HepG2 (cell line): ENCODE data around the gene HSD3B7. TPM values are rescaled to one million over a fixed set of nuclear protein-coding genes. Genes with fewer than 3 reads are reported as not detected.

Source experiments
- ATAC-seq: fragments of 200-7000 bp; cut with Tn5 transposase; 3 replicates; pipeline ENCODE4 v1.9.1; 2020; ENCODE audit warnings: mild to moderate bottlenecking, moderate library complexity
- BruUV-seq: library from RNA; stranded (reverse); fragments of 400-500 nt; replicated peaks from 2 replicates; lab custom pipeline; 2021; lab: Mats Ljungman, UMichigan
- CTCF ChIA-PET: fragments of 300-600 bp; formaldehyde crosslinking; extraction: SDS; loops from one replicate; lab custom pipeline; 2021; ENCODE audit warnings: low total read pairs, inconsistent platforms, low intra/inter-chr PET ratio; lab: Yijun Ruan, JAX
- POLR2A ChIA-PET: fragments of 350-600 bp; sonication (Branson Sonifier 250); formaldehyde crosslinking; loops from one replicate; lab custom pipeline; 2020; ENCODE audit warnings: antibody characterized with exemption, inconsistent platforms; lab: Yijun Ruan, JAX
- DNase-seq: peaks from one replicate; pipeline ENCODE4 v3.0.0-alpha.2; 2015; ENCODE audit warnings: low spot score
- FAIRE-seq: peaks from 3 replicates; lab custom pipeline; 2011; peaks lifted over from hg19 to GRCh38; lab: Jason Lieb, UNC
- H2AFZ ChIP-seq: one replicate; pipeline ENCODE4 v1.6.1; 2011; ENCODE audit warnings: low read length, inconsistent platforms
- H3K27ac ChIP-seq: fragments of 300-600 bp; 3 replicates; pipeline ENCODE4 v1.8.0; 2011; ENCODE audit warnings: mixed run types, mild to moderate bottlenecking, mixed read lengths, low read length, inconsistent platforms; ENCODE audit not compliant: insufficient read depth; ENCODE audit errors: extremely low read length
- H3K27me3 ChIP-seq, 2 experiments: fragments of 200-600 bp in 1 of 2; 2 replicates in 1 of 2; 3 replicates in 1 of 2; pipeline versions ENCODE4 v1.6.0 to v1.8.0; 2011; ENCODE audit warnings: low read length in 2 of 2, mild to moderate bottlenecking in 2 of 2, moderate library complexity in 2 of 2, inconsistent platforms in 1 of 2; ENCODE audit not compliant: insufficient read depth in 2 of 2, control insufficient read depth in 1 of 2
- H3K36me3 ChIP-seq, 2 experiments: fragments of 200-600 bp in 1 of 2; replicated peaks in 1 of 2; 2 replicates in 1 of 2; 3 replicates in 1 of 2; pipeline versions ENCODE4 v1.5.1 to v1.8.0; 2011; ENCODE audit warnings: low read length in 2 of 2, inconsistent platforms in 1 of 2; ENCODE audit not compliant: insufficient read depth in 2 of 2, control insufficient read depth in 1 of 2
- H3K4me1 ChIP-seq: 2 replicates; pipeline ENCODE4 v1.5.1; 2012; ENCODE audit warnings: low read length, inconsistent platforms; ENCODE audit not compliant: insufficient read depth
- H3K4me2 ChIP-seq: 2 replicates; pipeline ENCODE4 v1.6.0; 2011; ENCODE audit warnings: low read depth, low read length, inconsistent platforms
- H3K4me3 ChIP-seq, 3 experiments: fragments of 200-600 bp in 1 of 3; sonication (generic), shearing (Covaris generic) in 1 of 3; replicated peaks in 1 of 3; 2 replicates each; pipeline ENCODE4 v1.5.1; 2011 to 2016; ENCODE audit warnings: low read length in 3 of 3, inconsistent platforms in 2 of 3, low read depth in 2 of 3, mild to moderate bottlenecking in 2 of 3, control low read depth in 1 of 3, mixed read lengths in 1 of 3; ENCODE audit not compliant: insufficient read depth in 1 of 3
- H3K79me2 ChIP-seq: one replicate; pipeline ENCODE4 v1.6.1; 2011; ENCODE audit warnings: low read length, inconsistent platforms; ENCODE audit not compliant: insufficient read depth
- H3K9ac ChIP-seq: 2 replicates; pipeline ENCODE4 v1.6.0; 2011; ENCODE audit warnings: mild to moderate bottlenecking, low read depth, low read length, inconsistent platforms; ENCODE audit not compliant: insufficient read depth
- H3K9me3 ChIP-seq: 2 replicates; pipeline ENCODE4 v1.5.1; 2012; ENCODE audit warnings: mild to moderate bottlenecking, low read length
- H4K20me1 ChIP-seq: 2 replicates; pipeline ENCODE4 v1.6.0; 2011; ENCODE audit warnings: inconsistent platforms, mild to moderate bottlenecking, low read length, moderate library complexity; ENCODE audit not compliant: insufficient read depth
- DRAP1 ChIP-seq: IDR thresholded peaks from 2 replicates; pipeline ENCODE4 v1.6.1; 2016; ENCODE audit warnings: missing genetic modification reagents, missing compliant biosample characterization
- ETV6 ChIP-seq: sonication (generic); formaldehyde crosslinking; conservative IDR thresholded peaks from 2 replicates; pipeline ENCODE4 v1.4.0; 2020; ENCODE audit warnings: missing genetic modification reagents
- HDAC1 ChIP-seq: sonication (generic); formaldehyde crosslinking; IDR thresholded peaks from 2 replicates; pipeline ENCODE4 v1.5.1; 2020; ENCODE audit warnings: mild to moderate bottlenecking, missing genetic modification reagents
- HOXA3 ChIP-seq: sonication (generic); formaldehyde crosslinking; IDR thresholded peaks from 2 replicates; pipeline ENCODE4 v1.5.0; 2020; ENCODE audit warnings: missing genetic modification reagents
- MED1 ChIP-seq: sonication (generic); formaldehyde crosslinking; IDR thresholded peaks from 2 replicates; pipeline ENCODE4 v1.4.0; 2020; ENCODE audit warnings: missing genetic modification reagents
- MXI1 ChIP-seq: IDR thresholded peaks from 3 replicates; pipeline ENCODE4 v1.6.1; 2012; ENCODE audit warnings: low read depth, low read length, inconsistent platforms, borderline replicate concordance
- NFYC ChIP-seq: IDR thresholded peaks from 2 replicates; pipeline ENCODE4 v1.6.1; 2016; ENCODE audit warnings: missing genetic modification reagents, missing compliant biosample characterization
- PBX2 ChIP-seq: IDR thresholded peaks from 2 replicates; pipeline ENCODE4 v1.6.1; 2016; ENCODE audit warnings: control low read depth
- PHF5A ChIP-seq: IDR thresholded peaks from one replicate; pipeline ENCODE4 v1.6.1; 2018; ENCODE audit warnings: low read depth, missing genetic modification reagents; ENCODE audit not compliant: unreplicated experiment
- RFX1 ChIP-seq: fragments of 450-650 bp; IDR thresholded peaks from 2 replicates; pipeline ENCODE4 v1.6.1; 2017
- SP2 ChIP-seq: sonication (generic); formaldehyde crosslinking; IDR thresholded peaks from 2 replicates; pipeline ENCODE4 v1.5.1; 2020; ENCODE audit warnings: mild to moderate bottlenecking, missing genetic modification reagents
- U2AF2 ChIP-seq: fragments of 200-400 bp; formaldehyde crosslinking; IDR thresholded peaks from 2 replicates; pipeline ENCODE4 v1.6.1; 2017; ENCODE audit warnings: low read depth, mild to moderate bottlenecking, low read length
- ZBTB33 ChIP-seq: sonication (generic); formaldehyde crosslinking; IDR thresholded peaks from 2 replicates; pipeline ENCODE4 v1.4.0; 2020; ENCODE audit warnings: missing genetic modification reagents
- ZBTB38 ChIP-seq: sonication (generic); formaldehyde crosslinking; IDR thresholded peaks from 2 replicates; pipeline ENCODE4 v1.5.1; 2020; ENCODE audit warnings: mild to moderate bottlenecking, missing genetic modification reagents
- ZC3H13 ChIP-seq: sonication (generic); formaldehyde crosslinking; IDR thresholded peaks from 2 replicates; pipeline ENCODE4 v1.8.1; 2023; ENCODE audit warnings: mild to moderate bottlenecking, missing genetic modification reagents, moderate library complexity
- ZHX1 ChIP-seq: sonication (generic); formaldehyde crosslinking; IDR thresholded peaks from 2 replicates; pipeline ENCODE4 v1.8.1; 2022; ENCODE audit warnings: low read depth, mild to moderate bottlenecking, missing genetic modification reagents
- ZNF232 ChIP-seq: sonication (generic); formaldehyde crosslinking; IDR thresholded peaks from 2 replicates; pipeline ENCODE4 v1.4.0; 2020; ENCODE audit warnings: missing genetic modification reagents, borderline replicate concordance
- ZNF496 ChIP-seq: sonication (generic); formaldehyde crosslinking; IDR thresholded peaks from 2 replicates; pipeline ENCODE4 v1.8.1; 2023; ENCODE audit warnings: mild to moderate bottlenecking, moderate library complexity, missing genetic modification reagents; ENCODE audit not compliant: insufficient replicate concordance
- WGBS: methylation state at CpG from one replicate; pipeline ENCODE4 v1.1.6; 2017; ENCODE audit warnings: low lambda C conversion rate; 5-methylcytosine and 5-hydroxymethylcytosine counted together
- in situ Hi-C: cut with HindIII; loops from 2 replicates; pipeline ENCODE4 v1.10.0; 2017; ENCODE audit warnings: low pct_unique_long_range_greater_than_20kb; ENCODE audit not compliant: extremely low pct_ligation_motif_present
- intact Hi-C: fragments of 100-400 bp; cut with micrococcal nuclease; formaldehyde crosslinking; loops from one replicate; pipeline ENCODE4 v1.10.0; 2022; ENCODE audit not compliant: unreplicated experiment
- polyA plus RNA-seq, 8 experiments: library from polyadenylated mRNA; depleted of rRNA in 3 of 8; stranded (reverse) in 7 of 8; unstranded in 1 of 8; fragments of >200 nt; fragmentation: Illumina TruSeq in 4 of 8; extraction: Trizol in 4 of 8; gene quantifications; 2 replicates each; pipeline versions ENCODE4 v1.2.1 to v1.2.3, GENCODE V29; 2011 to 2016; ENCODE audit warnings: low read depth in 4 of 8, missing spikeins in 1 of 8, mixed read lengths in 1 of 8; ENCODE audit not compliant: insufficient read depth in 1 of 8
- total RNA-seq, 5 experiments: library from RNA; depleted of rRNA; stranded (reverse); fragments of >200 nt; fragmentation: Illumina TruSeq; extraction: Trizol; gene quantifications; 2 replicates each; pipeline ENCODE4 v1.2.3, GENCODE V29; 2016; ENCODE audit warnings: low read depth in 1 of 5

HSD3B7 gene
- total and polyA plus RNA-seq, 2 of the 13 experiments (the other 11 are each of a cell fraction or from before 2014, with no cell fraction given), result 32.9 to 69.7 TPM

GRCh38 chr16:30947859-30948666 lies 36.9 kb upstream of the HSD3B7 start:
- Histone ChIP-seq H3K27ac (peak overlapping the region; percentile 74), H3K9me3 (no peaks in the 10 kb centered on the region), H3K36me3 (peaks cover 4 to 14% of the 10 kb centered on the region in 2 experiments; a peak in 4 of 5 replicates), H3K4me2 (peak overlapping the region; percentile 98), H4K20me1 (no peaks in the 10 kb centered on the region), H3K79me2 (peaks cover 5% of the 10 kb centered on the region), H3K27me3 (no peaks in the 10 kb centered on the region; a peak in 1 of 5 replicates), H3K4me3 (peak overlapping the region; percentile 74 to 93 (median 88); a peak in 5 of 6 replicates), H3K4me1 (peaks cover 26% of the 10 kb centered on the region), H3K9ac (peak overlapping the region; percentile 91; the same call in 1 of the 2 replicates), H2AFZ (no peak overlapping the region)
- ChIA-PET POLR2A (no interaction called here), CTCF (no interaction called here)
- 77% methylated on average over 39 of the region's 44 CpGs for WGBS
- in situ Hi-C loops, result no loop called here
- FAIRE-seq, result peak; percentile 54
- intact Hi-C loops, result loop anchor here (1.0 kb wide), 1 partner anchor 26 kb away; no protein-coding TSS in a partner anchor
- no TSS peak for BruUV-seq
- ATAC-seq, result peak; percentile 19
- DNase-seq, result peak; percentile 82
- TF ChIP-seq NFYC (CRISPR knock-in tag) (peak; percentile 79), DRAP1 (CRISPR knock-in tag) (no peak), PBX2 (CRISPR knock-in tag) (peak; percentile 92), MXI1 (peak; percentile 88), ETV6 (CRISPR knock-in tag) (0 out of 2 replicates have a peak, but pooled peaks have one; percentile 9), HDAC1 (CRISPR knock-in tag) (0 out of 2 replicates have a peak, but pooled peaks have one; percentile 15), RFX1 (peak; percentile 95), SP2 (CRISPR knock-in tag) (peak; percentile 86), PHF5A (CRISPR knock-in tag) (peak; percentile 16), U2AF2 (peak; percentile 86), ZNF232 (CRISPR knock-in tag) (no peak), ZBTB38 (peak; percentile 36; the same call in 1 of the 2 replicates), ZHX1 (peak; percentile 23; the same call in 1 of the 2 replicates), HOXA3 (CRISPR knock-in tag) (no peak), MED1 (CRISPR knock-in tag) (no peak; the same call in 1 of the 2 replicates), ZBTB33 (CRISPR knock-in tag) (peak; percentile 67; the same call in 1 of the 2 replicates), ZNF496 (CRISPR knock-in tag) (no peak), ZC3H13 (CRISPR knock-in tag) (peak; percentile 49; the same call in 1 of the 2 replicates)
